Coronary artery (tissue), 2 donors: Measurements from ENCODE around the gene NAMPT.

Experiments used
- DNase-seq: peaks from one replicate; pipeline ENCODE4 v3.0.0-alpha.2; 2017; ENCODE audit warnings: low spot score
- H3K27ac ChIP-seq, 2 donors: fragments of 200-600 bp; sonication (generic); one replicate each; pipeline ENCODE4 v1.5.1; 2016 to 2019
- H3K4me3 ChIP-seq: fragments of 200-600 bp; sonication (generic); 2 replicates; pipeline ENCODE4 v1.5.1; 2016; ENCODE audit warnings: mild to moderate bottlenecking, moderate library complexity
- TF ChIP-seq, protein P1 (sequence below): fragments of 200-600 bp; sonication (generic); IDR thresholded peaks from one replicate; pipeline ENCODE4 v1.5.1; 2019; ENCODE audit warnings: antibody characterized with exemption

Gene NAMPT

DNA sequence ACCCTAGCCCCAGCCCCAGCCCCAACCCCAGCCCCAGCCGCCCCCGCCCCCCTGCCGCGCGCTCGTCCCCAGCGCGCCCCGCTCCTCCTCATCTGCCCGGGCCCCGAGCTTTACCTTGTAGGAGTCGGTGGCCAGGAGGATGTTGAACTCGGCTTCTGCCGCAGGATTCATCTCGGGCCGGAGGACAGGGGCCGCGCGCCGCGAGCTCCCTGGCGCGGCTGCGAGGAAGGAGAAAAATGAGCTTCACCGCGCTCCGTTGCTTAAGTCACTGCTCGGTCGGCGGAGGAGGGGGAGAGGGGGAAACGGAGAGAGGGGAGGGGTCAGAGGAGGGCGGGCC is at the start of gene NAMPT:
Gene NAMPT (minus strand): TSS at position 270 of the 337 bp plus-strand sequence. CDS start 99 bp downstream, at position 171.
- Histone ChIP-seq H3K4me3 (peak within 1 kb of the TSS; percentile 89), H3K27ac (peak within 1 kb of the TSS; percentile 98 to 99)
- TF ChIP-seq, protein P1, sequence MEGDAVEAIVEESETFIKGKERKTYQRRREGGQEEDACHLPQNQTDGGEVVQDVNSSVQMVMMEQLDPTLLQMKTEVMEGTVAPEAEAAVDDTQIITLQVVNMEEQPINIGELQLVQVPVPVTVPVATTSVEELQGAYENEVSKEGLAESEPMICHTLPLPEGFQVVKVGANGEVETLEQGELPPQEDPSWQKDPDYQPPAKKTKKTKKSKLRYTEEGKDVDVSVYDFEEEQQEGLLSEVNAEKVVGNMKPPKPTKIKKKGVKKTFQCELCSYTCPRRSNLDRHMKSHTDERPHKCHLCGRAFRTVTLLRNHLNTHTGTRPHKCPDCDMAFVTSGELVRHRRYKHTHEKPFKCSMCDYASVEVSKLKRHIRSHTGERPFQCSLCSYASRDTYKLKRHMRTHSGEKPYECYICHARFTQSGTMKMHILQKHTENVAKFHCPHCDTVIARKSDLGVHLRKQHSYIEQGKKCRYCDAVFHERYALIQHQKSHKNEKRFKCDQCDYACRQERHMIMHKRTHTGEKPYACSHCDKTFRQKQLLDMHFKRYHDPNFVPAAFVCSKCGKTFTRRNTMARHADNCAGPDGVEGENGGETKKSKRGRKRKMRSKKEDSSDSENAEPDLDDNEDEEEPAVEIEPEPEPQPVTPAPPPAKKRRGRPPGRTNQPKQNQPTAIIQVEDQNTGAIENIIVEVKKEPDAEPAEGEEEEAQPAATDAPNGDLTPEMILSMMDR, result no peak
- DNase-seq, result no peak

- TF ChIP-seq, protein P1, result no peak
- DNase-seq, result no peak
- Histone ChIP-seq H3K4me3 (no peak overlapping the region), H3K27ac (no peak overlapping the region)
Measured at GRCh38 chr7:106332201-106332600, 47.4 kb upstream of the NAMPT start.

- H3K27ac ChIP-seq, result no peak overlapping the region
- no peak overlapping the region for H3K4me3 ChIP-seq
- no peak for DNase-seq
- TF ChIP-seq, protein P1, result no peak
Measured at GRCh38 chr7:106331441-106332175, 46.8 kb upstream of the NAMPT start.

DNA sequence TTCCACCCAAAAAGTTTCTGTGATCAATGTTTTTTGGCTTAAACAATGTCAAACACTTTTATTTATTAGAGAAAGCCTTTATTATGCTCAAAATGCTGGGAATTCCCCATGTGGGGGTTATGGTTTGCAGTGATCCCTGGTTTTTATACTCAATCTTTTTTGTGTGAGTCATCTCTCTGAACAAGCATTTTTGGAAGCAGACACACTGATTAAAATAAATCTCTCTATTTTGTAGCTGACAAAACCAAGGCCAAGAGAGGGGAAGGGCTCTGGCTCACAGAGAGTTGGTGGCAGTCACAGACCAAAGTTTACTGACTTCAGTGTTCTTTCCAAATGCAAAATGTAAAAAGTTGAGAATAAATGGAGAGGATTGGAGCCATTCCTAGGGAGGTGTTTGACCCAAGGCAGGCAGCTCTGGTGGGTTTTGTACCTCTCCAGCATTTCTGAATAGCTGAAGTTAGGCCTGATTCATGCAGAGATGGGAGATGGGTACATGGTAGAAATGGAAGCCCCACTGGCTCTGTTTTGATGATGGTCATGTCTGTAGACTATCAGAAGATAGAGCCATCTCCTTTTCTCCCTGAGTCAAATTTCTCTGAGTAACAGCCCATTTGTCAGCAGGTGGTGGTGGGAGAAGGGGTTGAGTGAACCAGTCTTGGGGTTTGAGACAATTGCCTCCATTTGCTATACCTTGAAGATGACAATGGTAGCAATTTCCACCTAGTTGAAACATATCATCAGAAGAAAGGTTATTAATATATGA is 45.4 kb upstream of the NAMPT start:
- no peak overlapping the region for H3K4me3 ChIP-seq
- DNase-seq, result no peak
- H3K27ac ChIP-seq, result peak overlapping the region; percentile 46 to 58
- TF ChIP-seq, protein P1, result no peak

GRCh38 chr7:106329408-106329807 is 44.6 kb upstream of the NAMPT start:
- Histone ChIP-seq H3K4me3 (no peak overlapping the region), H3K27ac (peak overlapping the region in 1 of 2 donors; percentile 58)
- DNase-seq, result no peak
- TF ChIP-seq, protein P1, result no peak

DNA sequence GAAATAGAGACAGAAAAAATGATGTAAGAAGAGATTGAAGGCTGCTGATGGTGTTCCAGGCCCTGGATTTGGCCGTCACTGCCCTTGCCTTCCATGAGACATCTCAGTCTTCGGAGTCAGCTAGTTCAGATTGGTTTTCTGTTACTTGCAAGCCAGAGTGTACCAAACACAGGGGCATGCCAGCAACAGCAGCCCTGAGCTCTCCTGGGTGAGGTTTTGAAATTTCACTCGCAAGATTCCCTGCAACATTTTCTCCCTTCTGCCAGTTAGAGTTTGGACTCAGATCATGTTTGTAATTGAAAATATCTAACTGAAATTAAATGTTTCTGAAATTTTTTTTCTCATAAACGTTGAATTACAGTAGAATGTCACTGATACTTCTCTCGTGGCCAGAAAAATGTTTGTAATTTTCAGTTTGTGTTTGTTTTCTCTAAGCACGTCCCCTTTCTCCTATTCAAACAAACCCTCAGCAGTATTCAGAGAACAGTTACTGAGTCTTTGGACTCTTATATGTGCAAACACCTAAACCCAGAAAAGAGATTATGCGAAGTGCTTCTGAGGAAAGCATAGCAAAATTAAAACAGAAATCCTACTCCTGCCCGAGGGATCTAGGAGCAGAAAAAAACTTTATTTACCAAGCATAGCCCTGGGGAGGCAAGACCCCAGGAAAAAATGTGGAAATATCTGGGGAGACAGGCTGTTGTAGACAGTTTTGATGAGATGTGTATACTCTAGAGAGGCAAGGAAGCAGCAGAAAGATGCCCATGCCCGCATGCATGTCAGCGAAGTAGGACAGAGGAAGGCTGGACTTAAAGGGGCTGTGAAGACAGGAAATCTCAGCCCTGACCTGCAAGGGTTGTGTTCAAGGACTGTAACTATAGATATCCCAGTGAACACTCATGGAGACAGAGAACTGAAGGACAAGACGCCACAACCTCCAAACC is 43.0 kb upstream of the NAMPT start:
- Histone ChIP-seq H3K27ac (peak overlapping the region; percentile 52 to 58), H3K4me3 (no peak overlapping the region)
- TF ChIP-seq, protein P1, result no peak
- no peak for DNase-seq
